Measurements from ENCODE around the gene SLC7A14.

- TF ChIP-seq SMC3 (IDR thresholded peaks at IDR 0.05; ENCODE audit: low read depth, low read length): no peak
- TF ChIP-seq POLR2A (IDR thresholded peaks at IDR 0.05; ENCODE audit: low read depth, low read length): no peak
- TF ChIP-seq CTCF (conservative IDR thresholded peaks at IDR 0.05; ENCODE audit: low read depth, low read length): no peak
- no peak for TF ChIP-seq MAZ (IDR thresholded peaks at IDR 0.05; ENCODE audit: borderline replicate concordance, low read depth, low read length)
- 0 out of 2 replicates have a peak, but pooled peaks have one; percentile 31 for TF ChIP-seq RFX5 (IDR thresholded peaks at IDR 0.05; ENCODE audit: low read depth, low read length)
- no peak for TF ChIP-seq RAD21 (IDR thresholded peaks at IDR 0.05; ENCODE audit: low read length)
- no peak for TF ChIP-seq FOS (IDR thresholded peaks at IDR 0.05; ENCODE audit: low read depth, low read length)
- TF ChIP-seq ELK1 (IDR thresholded peaks at IDR 0.05; ENCODE audit: borderline replicate concordance, low read depth, low read length): no peak
Observed at GRCh38 chr3:170442947-170443346, 142.9 kb downstream of the SLC7A14 start.

All from IMR-90 (cell line).